ENCODE measurements around the gene DDRGK1. TPM values are rescaled to one million over a fixed set of nuclear protein-coding genes. Genes with fewer than 3 reads are reported as not detected.

The DDRGK1 gene
- total and polyA plus RNA-seq, 2 of the 8 experiments (the other 6 are each of a cell fraction or from before 2014, with no cell fraction given): 29.4 to 42.0 TPM

- no peak for TF ChIP-seq RNF2 (IDR thresholded peaks at IDR 0.05; ENCODE audit: borderline replicate concordance, low read depth, low read length, missing control alignments, poor library complexity, severe bottlenecking)
- TF ChIP-seq SIX5 (IDR thresholded peaks at IDR 0.05; ENCODE audit: low read depth, low read length): no peak
- no peak for TF ChIP-seq SAP30 (IDR thresholded peaks at IDR 0.05; ENCODE audit: insufficient read depth, insufficient replicate concordance, low read length)
- TF ChIP-seq TEAD4 (IDR thresholded peaks at IDR 0.05; ENCODE audit: low read depth, low read length): no peak
- TF ChIP-seq TAF7 (optimal IDR thresholded peaks at IDR 0.05; ENCODE audit: borderline replicate concordance, low read depth, low read length): no peak
- peak; percentile 99 for TF ChIP-seq PHF8 (conservative IDR thresholded peaks at IDR 0.05; ENCODE audit: low read depth, low read length)
- TF ChIP-seq CTCF (IDR thresholded peaks at IDR 0.05; ENCODE audit: control extremely low read depth in 1 of 3, insufficient read depth in 1 of 3, low read depth in 1 of 3, low read length in 3 of 3): no peak; a peak in 1 of 4 replicates
- TF ChIP-seq SP4 (IDR thresholded peaks at IDR 0.05; ENCODE audit: low read length): peak; percentile 76; the same call in 1 of the 2 replicates
- no peak for TF ChIP-seq JUND (IDR thresholded peaks at IDR 0.05; ENCODE audit: low read length)
- no peak for TF ChIP-seq RAD21 (IDR thresholded peaks at IDR 0.05 in 1 of 2, conservative IDR thresholded peaks at IDR 0.05 in 1 of 2; ENCODE audit: low read depth in 2 of 2, low read length in 2 of 2)
- no peak for TF ChIP-seq USF2 (IDR thresholded peaks at IDR 0.05; ENCODE audit: low read length)
- no peak for TF ChIP-seq KDM1A (IDR thresholded peaks at IDR 0.05; ENCODE audit: borderline replicate concordance, low read length)
- TF ChIP-seq ZNF274 (IDR thresholded peaks at IDR 0.05; ENCODE audit: borderline replicate concordance, extremely low read depth, low read length): no peak
- TF ChIP-seq YY1 (IDR thresholded peaks at IDR 0.05; ENCODE audit: low read depth, low read length): peak; percentile 71; the same call in 1 of the 2 replicates
- TF ChIP-seq POLR2A (IDR thresholded peaks at IDR 0.05; ENCODE audit: control extremely low read depth in 1 of 2, low read depth in 2 of 2, low read length in 2 of 2): peak; percentile 88 to 93
- no peak for TF ChIP-seq SP2 (IDR thresholded peaks at IDR 0.05; ENCODE audit: low read length)
- no peak for TF ChIP-seq CBX8 (IDR thresholded peaks at IDR 0.05; ENCODE audit: borderline replicate concordance, low read depth, low read length)
- TF ChIP-seq CEBPB (IDR thresholded peaks at IDR 0.05; ENCODE audit: low read depth, low read length): peak; percentile 98
- TF ChIP-seq EZH2 (IDR thresholded peaks at IDR 0.05; ENCODE audit: low read depth, low read length, severe bottlenecking): no peak
- TF ChIP-seq CHD2 (IDR thresholded peaks at IDR 0.05; ENCODE audit: low read length): no peak
- no peak for TF ChIP-seq CTBP2 (IDR thresholded peaks at IDR 0.05; ENCODE audit: borderline replicate concordance, insufficient read depth, insufficient read length, low read length)
Measured at GRCh38 chr20:3204124-3204794, at the start of gene DDRGK1 (continued).
